TTC549 (cell line): ENCODE results near the gene PPP1R15B.

Source experiments
- FAIRE-seq: peaks from 2 replicates; lab custom pipeline; 2012; peaks lifted over from hg19 to GRCh38; lab: Jason Lieb, UNC

Gene PPP1R15B

GRCh38 chr1:204400882-204401510, 10.6 kb downstream of the PPP1R15B start:
- no peak for FAIRE-seq

GRCh38 chr1:204398197-204399125, 13.2 kb downstream of the PPP1R15B start:
- FAIRE-seq: peak; percentile 74

GRCh38 chr1:204396015-204396583, 15.5 kb downstream of the PPP1R15B start:
- no peak for FAIRE-seq

GRCh38 chr1:204391629-204392028, 20.0 kb downstream of the PPP1R15B start:
- FAIRE-seq: no peak

GRCh38 chr1:204390751-204391466, 20.7 kb downstream of the PPP1R15B start:
- no peak for FAIRE-seq

GRCh38 chr1:204385727-204386126, 25.9 kb downstream of the PPP1R15B start:
- no peak for FAIRE-seq

GRCh38 chr1:204384636-204385352, 26.8 kb downstream of the PPP1R15B start:
- FAIRE-seq: no peak

GRCh38 chr1:204383163-204383904, 28.3 kb downstream of the PPP1R15B start:
- FAIRE-seq: no peak

- no peak for FAIRE-seq
Observed at GRCh38 chr1:204382714-204383083, 28.9 kb downstream of the PPP1R15B start.

GRCh38 chr1:204380293-204380831, 31.3 kb downstream of the PPP1R15B start:
- FAIRE-seq: no peak

GRCh38 chr1:204377800-204378668, 33.6 kb downstream of the PPP1R15B start:
- no peak for FAIRE-seq

- FAIRE-seq: no peak
Observed at GRCh38 chr1:204376919-204377799, 34.5 kb downstream of the PPP1R15B start.

GRCh38 chr1:204376465-204376864, 35.2 kb downstream of the PPP1R15B start:
- no peak for FAIRE-seq

GRCh38 chr1:204373911-204374310, 37.7 kb downstream of the PPP1R15B start:
- FAIRE-seq: no peak

GRCh38 chr1:204370176-204370575, 41.4 kb downstream of the PPP1R15B start:
- FAIRE-seq: no peak

GRCh38 chr1:204368996-204369726, 42.5 kb downstream of the PPP1R15B start:
- FAIRE-seq: no peak

- no peak for FAIRE-seq
Observed at GRCh38 chr1:204367956-204368355, 43.7 kb downstream of the PPP1R15B start.

GRCh38 chr1:204367193-204367858, 44.3 kb downstream of the PPP1R15B start:
- no peak for FAIRE-seq
